ENCODE data around the gene C2orf72.

DNA sequence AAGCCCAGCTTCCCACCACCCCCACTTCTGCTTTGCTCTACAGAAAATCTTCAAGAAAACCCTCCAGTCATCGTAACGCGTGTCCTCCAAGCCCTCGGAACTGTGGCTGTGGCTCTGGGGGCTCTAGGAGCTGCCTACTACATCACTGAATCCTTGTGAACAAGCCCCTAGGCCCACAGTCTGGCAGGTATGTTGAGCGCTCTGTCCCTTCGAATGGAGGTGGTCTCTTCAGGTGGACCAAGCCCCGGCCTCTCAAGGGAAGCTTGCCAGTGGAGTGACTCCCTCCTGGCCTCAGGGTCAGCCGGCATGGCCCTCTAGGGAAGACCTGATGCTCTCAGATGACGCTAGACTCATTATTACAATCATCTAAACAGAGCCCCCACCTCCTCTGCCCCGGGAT, 34.7 kb upstream of the C2orf72 start:
- no peak for TF ChIP-seq GATAD2B (conservative IDR thresholded peaks at IDR 0.05; ENCODE audit: low read depth)
- TF ChIP-seq EZH2 (IDR thresholded peaks at IDR 0.05; ENCODE audit: borderline replicate concordance, control insufficient read depth, low read depth, low read length), result no peak
- TF ChIP-seq POLR2A (IDR thresholded peaks at IDR 0.05; ENCODE audit: low read depth, low read length), result no peak
- no peak for TF ChIP-seq TAF1 (IDR thresholded peaks at IDR 0.05; ENCODE audit: borderline replicate concordance, low read depth, low read length)
- no peak for TF ChIP-seq BHLHE40 (IDR thresholded peaks at IDR 0.05; ENCODE audit: borderline replicate concordance in 1 of 2, low read depth in 2 of 2, low read length in 1 of 2)
- TF ChIP-seq PML (IDR thresholded peaks at IDR 0.05; ENCODE audit: low read length), result no peak
- no peak for TF ChIP-seq ZNF207 (IDR thresholded peaks at IDR 0.05; ENCODE audit: borderline replicate concordance)
- no peak for TF ChIP-seq FOS (IDR thresholded peaks at IDR 0.05; ENCODE audit: borderline replicate concordance, extremely low read depth, insufficient read length)
- no peak for TF ChIP-seq POLR2AphosphoS5 (IDR thresholded peaks at IDR 0.05; ENCODE audit: low read length)
- TF ChIP-seq JUNB (IDR thresholded peaks at IDR 0.05), result no peak

Data from GM12878 (cell line).